HepG2 (cell line): ENCODE results near the gene GALNT8. TPM values are rescaled to one million over a fixed set of nuclear protein-coding genes. Genes with fewer than 3 reads are reported as not detected.

ENCODE experiments used
- ATAC-seq: fragments of 200-7000 bp; cut with Tn5 transposase; 3 replicates; pipeline ENCODE4 v1.9.1; 2020; ENCODE audit warnings: mild to moderate bottlenecking, moderate library complexity
- BruUV-seq: library from RNA; stranded (reverse); fragments of 400-500 nt; replicated peaks from 2 replicates; lab custom pipeline; 2021; lab: Mats Ljungman, UMichigan
- CTCF ChIA-PET: fragments of 300-600 bp; formaldehyde crosslinking; extraction: SDS; loops from one replicate; lab custom pipeline; 2021; ENCODE audit warnings: low total read pairs, inconsistent platforms, low intra/inter-chr PET ratio; lab: Yijun Ruan, JAX
- POLR2A ChIA-PET: fragments of 350-600 bp; sonication (Branson Sonifier 250); formaldehyde crosslinking; loops from one replicate; lab custom pipeline; 2020; ENCODE audit warnings: antibody characterized with exemption, inconsistent platforms; lab: Yijun Ruan, JAX
- DNase-seq: peaks from one replicate; pipeline ENCODE4 v3.0.0-alpha.2; 2015; ENCODE audit warnings: low spot score
- FAIRE-seq: peaks from 3 replicates; lab custom pipeline; 2011; peaks lifted over from hg19 to GRCh38; lab: Jason Lieb, UNC
- H2AFZ ChIP-seq: one replicate; pipeline ENCODE4 v1.6.1; 2011; ENCODE audit warnings: low read length, inconsistent platforms
- H3K27ac ChIP-seq: fragments of 300-600 bp; 3 replicates; pipeline ENCODE4 v1.8.0; 2011; ENCODE audit warnings: mixed run types, mild to moderate bottlenecking, mixed read lengths, low read length, inconsistent platforms; ENCODE audit not compliant: insufficient read depth; ENCODE audit errors: extremely low read length
- H3K27me3 ChIP-seq, 2 experiments: fragments of 200-600 bp in 1 of 2; 2 replicates in 1 of 2; 3 replicates in 1 of 2; pipeline versions ENCODE4 v1.6.0 to v1.8.0; 2011; ENCODE audit warnings: low read length in 2 of 2, mild to moderate bottlenecking in 2 of 2, moderate library complexity in 2 of 2, inconsistent platforms in 1 of 2; ENCODE audit not compliant: insufficient read depth in 2 of 2, control insufficient read depth in 1 of 2
- H3K36me3 ChIP-seq, 2 experiments: fragments of 200-600 bp in 1 of 2; replicated peaks in 1 of 2; 2 replicates in 1 of 2; 3 replicates in 1 of 2; pipeline versions ENCODE4 v1.5.1 to v1.8.0; 2011; ENCODE audit warnings: low read length in 2 of 2, inconsistent platforms in 1 of 2; ENCODE audit not compliant: insufficient read depth in 2 of 2, control insufficient read depth in 1 of 2
- H3K4me1 ChIP-seq: 2 replicates; pipeline ENCODE4 v1.5.1; 2012; ENCODE audit warnings: low read length, inconsistent platforms; ENCODE audit not compliant: insufficient read depth
- H3K4me2 ChIP-seq: 2 replicates; pipeline ENCODE4 v1.6.0; 2011; ENCODE audit warnings: low read depth, low read length, inconsistent platforms
- H3K4me3 ChIP-seq, 3 experiments: fragments of 200-600 bp in 1 of 3; sonication (generic), shearing (Covaris generic) in 1 of 3; replicated peaks in 1 of 3; 2 replicates each; pipeline ENCODE4 v1.5.1; 2011 to 2016; ENCODE audit warnings: low read length in 3 of 3, inconsistent platforms in 2 of 3, low read depth in 2 of 3, mild to moderate bottlenecking in 2 of 3, control low read depth in 1 of 3, mixed read lengths in 1 of 3; ENCODE audit not compliant: insufficient read depth in 1 of 3
- H3K79me2 ChIP-seq: one replicate; pipeline ENCODE4 v1.6.1; 2011; ENCODE audit warnings: low read length, inconsistent platforms; ENCODE audit not compliant: insufficient read depth
- H3K9ac ChIP-seq: 2 replicates; pipeline ENCODE4 v1.6.0; 2011; ENCODE audit warnings: mild to moderate bottlenecking, low read depth, low read length, inconsistent platforms; ENCODE audit not compliant: insufficient read depth
- H3K9me3 ChIP-seq: 2 replicates; pipeline ENCODE4 v1.5.1; 2012; ENCODE audit warnings: mild to moderate bottlenecking, low read length
- H4K20me1 ChIP-seq: 2 replicates; pipeline ENCODE4 v1.6.0; 2011; ENCODE audit warnings: inconsistent platforms, mild to moderate bottlenecking, low read length, moderate library complexity; ENCODE audit not compliant: insufficient read depth
- ARID2 ChIP-seq: sonication (generic); formaldehyde crosslinking; IDR thresholded peaks from 2 replicates; pipeline ENCODE4 v1.8.1; 2022; ENCODE audit warnings: mild to moderate bottlenecking, missing genetic modification reagents, borderline replicate concordance
- ELF4 ChIP-seq: sonication (generic); formaldehyde crosslinking; IDR thresholded peaks from 2 replicates; pipeline ENCODE4 v1.5.0; 2020; ENCODE audit warnings: missing genetic modification reagents, mild to moderate bottlenecking, moderate library complexity, borderline replicate concordance
- GABPB1 ChIP-seq: IDR thresholded peaks from 2 replicates; pipeline ENCODE4 v1.6.1; 2016; ENCODE audit warnings: mild to moderate bottlenecking, missing genetic modification reagents, moderate library complexity, missing compliant biosample characterization
- HHEX ChIP-seq: IDR thresholded peaks from 2 replicates; pipeline ENCODE4 v1.6.1; 2016; ENCODE audit warnings: control low read depth
- HMG20A ChIP-seq: IDR thresholded peaks from 2 replicates; pipeline ENCODE4 v1.6.1; 2016; ENCODE audit warnings: borderline replicate concordance
- HMGA1 ChIP-seq: sonication (generic); formaldehyde crosslinking; conservative IDR thresholded peaks from 2 replicates; pipeline ENCODE4 v1.4.0; 2020; ENCODE audit warnings: missing genetic modification reagents
- KAT8 ChIP-seq: IDR thresholded peaks from 2 replicates; pipeline ENCODE4 v1.6.1; 2016; ENCODE audit warnings: missing genetic modification reagents, missing compliant biosample characterization
- MTF2 ChIP-seq: sonication (generic); formaldehyde crosslinking; IDR thresholded peaks from 2 replicates; pipeline ENCODE4 v1.5.0; 2020; ENCODE audit warnings: missing genetic modification reagents, borderline replicate concordance
- NR2F2 ChIP-seq: IDR thresholded peaks from 2 replicates; pipeline ENCODE4 v1.6.1; 2012; ENCODE audit warnings: low read depth, inconsistent platforms, borderline replicate concordance
- PBX2 ChIP-seq: IDR thresholded peaks from 2 replicates; pipeline ENCODE4 v1.6.1; 2016; ENCODE audit warnings: control low read depth
- ZNF207 ChIP-seq: fragments of 450-650 bp; IDR thresholded peaks from 2 replicates; pipeline ENCODE4 v1.6.1; 2016; ENCODE audit warnings: antibody characterized with exemption, borderline replicate concordance
- ZNF232 ChIP-seq: sonication (generic); formaldehyde crosslinking; IDR thresholded peaks from 2 replicates; pipeline ENCODE4 v1.4.0; 2020; ENCODE audit warnings: missing genetic modification reagents, borderline replicate concordance
- ZNF264 ChIP-seq: sonication (generic); formaldehyde crosslinking; IDR thresholded peaks from 2 replicates; pipeline ENCODE4 v1.4.0; 2020; ENCODE audit warnings: missing genetic modification reagents
- ZNF589 ChIP-seq: sonication (generic); formaldehyde crosslinking; conservative IDR thresholded peaks from 2 replicates; pipeline ENCODE4 v1.8.0; 2022; ENCODE audit warnings: mild to moderate bottlenecking, moderate library complexity, missing genetic modification reagents
- ZSCAN22 ChIP-seq: sonication (generic); formaldehyde crosslinking; IDR thresholded peaks from 2 replicates; pipeline ENCODE4 v1.4.0; 2020; ENCODE audit warnings: mild to moderate bottlenecking, missing genetic modification reagents
- WGBS: methylation state at CpG from one replicate; pipeline ENCODE4 v1.1.6; 2017; ENCODE audit warnings: low lambda C conversion rate; 5-methylcytosine and 5-hydroxymethylcytosine counted together
- in situ Hi-C: cut with HindIII; loops from 2 replicates; pipeline ENCODE4 v1.10.0; 2017; ENCODE audit warnings: low pct_unique_long_range_greater_than_20kb; ENCODE audit not compliant: extremely low pct_ligation_motif_present
- intact Hi-C: fragments of 100-400 bp; cut with micrococcal nuclease; formaldehyde crosslinking; loops from one replicate; pipeline ENCODE4 v1.10.0; 2022; ENCODE audit not compliant: unreplicated experiment
- polyA plus RNA-seq, 8 experiments: library from polyadenylated mRNA; depleted of rRNA in 3 of 8; stranded (reverse) in 7 of 8; unstranded in 1 of 8; fragments of >200 nt; fragmentation: Illumina TruSeq in 4 of 8; extraction: Trizol in 4 of 8; gene quantifications; 2 replicates each; pipeline versions ENCODE4 v1.2.1 to v1.2.3, GENCODE V29; 2011 to 2016; ENCODE audit warnings: low read depth in 4 of 8, missing spikeins in 1 of 8, mixed read lengths in 1 of 8; ENCODE audit not compliant: insufficient read depth in 1 of 8
- total RNA-seq, 5 experiments: library from RNA; depleted of rRNA; stranded (reverse); fragments of >200 nt; fragmentation: Illumina TruSeq; extraction: Trizol; gene quantifications; 2 replicates each; pipeline ENCODE4 v1.2.3, GENCODE V29; 2016; ENCODE audit warnings: low read depth in 1 of 5
- TF ChIP-seq, protein P1 (sequence below): sonication (generic); formaldehyde crosslinking; IDR thresholded peaks from 2 replicates; pipeline ENCODE4 v1.4.0; 2020; ENCODE audit warnings: missing genetic modification reagents, mild to moderate bottlenecking, borderline replicate concordance
- TF ChIP-seq, protein P2 (sequence below): sonication (generic); formaldehyde crosslinking; IDR thresholded peaks from 2 replicates; pipeline ENCODE4 v1.4.0; 2020; ENCODE audit warnings: missing genetic modification reagents, borderline replicate concordance

The GALNT8 gene
- total and polyA plus RNA-seq, 2 of the 13 experiments (the other 11 are each of a cell fraction or from before 2014, with no cell fraction given) = 0.45 TPM; not detected in 1

DNA sequence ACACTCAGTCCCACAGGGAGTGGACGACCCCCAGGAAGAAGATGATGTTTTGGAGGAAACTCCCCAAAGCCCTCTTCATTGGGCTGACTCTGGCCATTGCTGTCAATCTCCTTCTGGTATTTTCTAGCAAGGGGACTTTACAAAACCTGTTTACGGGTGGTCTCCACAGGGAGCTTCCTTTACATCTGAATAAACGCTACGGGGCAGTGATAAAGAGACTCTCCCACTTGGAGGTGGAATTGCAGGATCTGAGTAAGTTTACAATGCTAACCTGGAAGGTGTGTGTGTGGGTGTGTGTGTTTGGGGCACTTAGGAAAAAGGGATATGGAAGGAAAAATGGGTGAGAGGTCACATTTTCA, 416 bp downstream of the GALNT8 start:
- ATAC-seq (no peak), DNase-seq (no peak), FAIRE-seq (no peak)
- intact Hi-C loops = no loop called here
- Histone ChIP-seq H3K4me2 (no peak overlapping the region), H3K4me1 (no peaks in the 10 kb centered on the region), H3K9me3 (no peaks in the 10 kb centered on the region), H3K4me3 (no peak overlapping the region), H3K27me3 (peaks cover 0 to 40% of the 10 kb centered on the region in 2 experiments; a peak in 3 of 5 replicates), H3K79me2 (no peaks in the 10 kb centered on the region), H3K36me3 (no peaks in the 10 kb centered on the region), H4K20me1 (no peaks in the 10 kb centered on the region), H3K27ac (no peak overlapping the region), H2AFZ (no peak overlapping the region), H3K9ac (no peak overlapping the region)
- CTCF ChIA-PET = no interaction called here
- 14% methylated on average over 4 of the region's 4 CpGs for WGBS
- POLR2A ChIA-PET = no interaction called here
- no peak for TF ChIP-seq ZNF589 (CRISPR knock-in tag)
- TF ChIP-seq HMG20A (CRISPR knock-in tag) = no peak
- TF ChIP-seq HMGA1 (CRISPR knock-in tag) = no peak
- TF ChIP-seq GABPB1 (CRISPR knock-in tag) = no peak
- TF ChIP-seq KAT8 (CRISPR knock-in tag) = no peak
- TF ChIP-seq ZNF207 = no peak
- no peak for TF ChIP-seq ELF4
- no peak for TF ChIP-seq NR2F2
- TF ChIP-seq ZSCAN22 (CRISPR knock-in tag) = no peak
- TF ChIP-seq, protein P1, sequence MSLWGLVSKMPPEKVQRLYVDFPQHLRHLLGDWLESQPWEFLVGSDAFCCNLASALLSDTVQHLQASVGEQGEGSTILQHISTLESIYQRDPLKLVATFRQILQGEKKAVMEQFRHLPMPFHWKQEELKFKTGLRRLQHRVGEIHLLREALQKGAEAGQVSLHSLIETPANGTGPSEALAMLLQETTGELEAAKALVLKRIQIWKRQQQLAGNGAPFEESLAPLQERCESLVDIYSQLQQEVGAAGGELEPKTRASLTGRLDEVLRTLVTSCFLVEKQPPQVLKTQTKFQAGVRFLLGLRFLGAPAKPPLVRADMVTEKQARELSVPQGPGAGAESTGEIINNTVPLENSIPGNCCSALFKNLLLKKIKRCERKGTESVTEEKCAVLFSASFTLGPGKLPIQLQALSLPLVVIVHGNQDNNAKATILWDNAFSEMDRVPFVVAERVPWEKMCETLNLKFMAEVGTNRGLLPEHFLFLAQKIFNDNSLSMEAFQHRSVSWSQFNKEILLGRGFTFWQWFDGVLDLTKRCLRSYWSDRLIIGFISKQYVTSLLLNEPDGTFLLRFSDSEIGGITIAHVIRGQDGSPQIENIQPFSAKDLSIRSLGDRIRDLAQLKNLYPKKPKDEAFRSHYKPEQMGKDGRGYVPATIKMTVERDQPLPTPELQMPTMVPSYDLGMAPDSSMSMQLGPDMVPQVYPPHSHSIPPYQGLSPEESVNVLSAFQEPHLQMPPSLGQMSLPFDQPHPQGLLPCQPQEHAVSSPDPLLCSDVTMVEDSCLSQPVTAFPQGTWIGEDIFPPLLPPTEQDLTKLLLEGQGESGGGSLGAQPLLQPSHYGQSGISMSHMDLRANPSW (CRISPR knock-in tag) = no peak
- TF ChIP-seq MTF2 (CRISPR knock-in tag) = no peak
- TF ChIP-seq ZNF232 (CRISPR knock-in tag) = no peak
- no peak for TF ChIP-seq ARID2 (CRISPR knock-in tag)
- TF ChIP-seq ZNF264 (CRISPR knock-in tag) = no peak
- TF ChIP-seq, protein P2, sequence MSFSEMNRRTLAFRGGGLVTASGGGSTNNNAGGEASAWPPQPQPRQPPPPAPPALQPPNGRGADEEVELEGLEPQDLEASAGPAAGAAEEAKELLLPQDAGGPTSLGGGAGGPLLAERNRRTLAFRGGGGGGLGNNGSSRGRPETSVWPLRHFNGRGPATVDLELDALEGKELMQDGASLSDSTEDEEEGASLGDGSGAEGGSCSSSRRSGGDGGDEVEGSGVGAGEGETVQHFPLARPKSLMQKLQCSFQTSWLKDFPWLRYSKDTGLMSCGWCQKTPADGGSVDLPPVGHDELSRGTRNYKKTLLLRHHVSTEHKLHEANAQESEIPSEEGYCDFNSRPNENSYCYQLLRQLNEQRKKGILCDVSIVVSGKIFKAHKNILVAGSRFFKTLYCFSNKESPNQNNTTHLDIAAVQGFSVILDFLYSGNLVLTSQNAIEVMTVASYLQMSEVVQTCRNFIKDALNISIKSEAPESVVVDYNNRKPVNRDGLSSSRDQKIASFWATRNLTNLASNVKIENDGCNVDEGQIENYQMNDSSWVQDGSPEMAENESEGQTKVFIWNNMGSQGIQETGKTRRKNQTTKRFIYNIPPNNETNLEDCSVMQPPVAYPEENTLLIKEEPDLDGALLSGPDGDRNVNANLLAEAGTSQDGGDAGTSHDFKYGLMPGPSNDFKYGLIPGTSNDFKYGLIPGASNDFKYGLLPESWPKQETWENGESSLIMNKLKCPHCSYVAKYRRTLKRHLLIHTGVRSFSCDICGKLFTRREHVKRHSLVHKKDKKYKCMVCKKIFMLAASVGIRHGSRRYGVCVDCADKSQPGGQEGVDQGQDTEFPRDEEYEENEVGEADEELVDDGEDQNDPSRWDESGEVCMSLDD = no peak
- no peak for TF ChIP-seq PBX2
- no peak for TF ChIP-seq HHEX (CRISPR knock-in tag)
- in situ Hi-C loops = no loop called here
- BruUV-seq = no TSS peak
